ENCODE results near the gene PNMA8A. TPM values are rescaled to one million over a fixed set of nuclear protein-coding genes. Genes with fewer than 3 reads are reported as not detected.
A peak's percentile ranks its signal among the peaks of the same experiment; 100 is the strongest.

The PNMA8A gene
- polyA plus RNA-seq, 2 of the 4 experiments (the other 2 are of a cell fraction), result 11.2 to 15.4 TPM

- TF ChIP-seq HMGXB4 (CRISPR knock-in tag; IDR thresholded peaks at IDR 0.05; ENCODE audit: borderline replicate concordance), result no peak
Observed at GRCh38 chr19:46480415-46480814, 9.1 kb upstream of the PNMA8A start (continued).

GRCh38 chr19:46478356-46478986 lies 7.1 kb upstream of the PNMA8A start:
- ChIA-PET CTCF (interaction anchor here (0.7 to 17.0 kb wide), 8 partner anchors 9 to 194 kb away, joined by 3 to 358 read pairs (median 6); no protein-coding TSS in a partner anchor), POLR2A (no interaction called here)
- Histone ChIP-seq H3K4me1 (0 out of 3 replicates have a peak, but pooled peaks cover 2% of the 10 kb centered on the region), H3K4me3 (no peak overlapping the region), H3K27ac (no peak overlapping the region), H3K4me2 (no peak overlapping the region), H3K9me3 (no peaks in the 10 kb centered on the region)
- FAIRE-seq, result no peak
- no peak for TF ChIP-seq KDM1A (IDR thresholded peaks at IDR 0.05; ENCODE audit: low read depth)
- TF ChIP-seq CBX2 (IDR thresholded peaks at IDR 0.05; ENCODE audit: borderline replicate concordance, low read depth), result no peak
- no peak for TF ChIP-seq RARB (CRISPR knock-in tag; IDR thresholded peaks at IDR 0.05)
- TF ChIP-seq ESRRA (IDR thresholded peaks at IDR 0.05; ENCODE audit: borderline replicate concordance, low read length), result no peak
- TF ChIP-seq CTCF (IDR thresholded peaks at IDR 0.05), result no peak
- no peak for TF ChIP-seq MYC (IDR thresholded peaks at IDR 0.05; ENCODE audit: borderline replicate concordance, low read length)
- 60% methylated on average over 4 of the region's 4 CpGs for WGBS (ENCODE audit: missing lambda C conversion rate)
- DNase-seq (ENCODE audit: low read depth in 1 of 2, low spot score in 1 of 2), result peak in 1 of 2 experiments; percentile 61
- ATAC-seq, result peak; percentile 33 to 56; a peak in 3 of 6 replicates

GRCh38 chr19:46475986-46476385 lies 4.6 kb upstream of the PNMA8A start:
- H3K27ac ChIP-seq, result no peak overlapping the region
- no peaks in the 10 kb centered on the region for H3K9me3 ChIP-seq
- ChIA-PET POLR2A (no interaction called here), CTCF (interaction anchor here (0.6 to 17.0 kb wide), 6 partner anchors 9 to 399 kb away, joined by 3 to 358 read pairs (median 4); no protein-coding TSS in a partner anchor)
- peak overlapping the region; percentile 4; the same call in 1 of the 3 replicates for H3K4me2 ChIP-seq
- peaks cover 7% of the 10 kb centered on the region; the same call in 1 of the 3 replicates for H3K4me1 ChIP-seq
- H3K4me3 ChIP-seq, result no peak overlapping the region
- no peak for TF ChIP-seq ZSCAN20 (CRISPR knock-in tag; IDR thresholded peaks at IDR 0.05)
- TF ChIP-seq REST (IDR thresholded peaks at IDR 0.05), result no peak
- TF ChIP-seq POLR2A (IDR thresholded peaks at IDR 0.05; ENCODE audit: low read length), result no peak
- TF ChIP-seq FOXS1 (CRISPR knock-in tag; IDR thresholded peaks at IDR 0.05), result no peak
- TF ChIP-seq ZC3H11A (IDR thresholded peaks at IDR 0.05), result no peak
- no peak for TF ChIP-seq HEYL (CRISPR knock-in tag; IDR thresholded peaks at IDR 0.05)
- no peak for TF ChIP-seq ZNF302 (CRISPR knock-in tag; IDR thresholded peaks at IDR 0.05)
- TF ChIP-seq CEBPB (IDR thresholded peaks at IDR 0.05), result no peak
- TF ChIP-seq RAD21 (conservative IDR thresholded peaks at IDR 0.05 in 1 of 2, IDR thresholded peaks at IDR 0.05 in 1 of 2), result no peak
- no peak for ATAC-seq
- WGBS (ENCODE audit: missing lambda C conversion rate), result 24% methylated on average over 2 of the region's 2 CpGs
- no peak for DNase-seq (ENCODE audit: low read depth in 1 of 2, low spot score in 1 of 2)
- FAIRE-seq, result no peak

Measured in A549 (cell line).